Suprapubic skin (tissue), 4 donors: ENCODE data around the gene P2RX2.

Experiments
- CTCF ChIP-seq, 2 donors: fragments of 200-600 bp in 1 of 2; fragments of 450-650 bp in 1 of 2; sonication (generic) in 1 of 2; IDR thresholded peaks; one replicate each; pipeline ENCODE4 v1.5.1; 2016 to 2019; ENCODE audit warnings: antibody characterized with exemption in 2 of 2, mild to moderate bottlenecking in 1 of 2, moderate library complexity in 1 of 2
- EP300 ChIP-seq: sonication (generic); formaldehyde crosslinking; IDR thresholded peaks from one replicate; pipeline ENCODE4 v1.6.1; 2017; ENCODE audit warnings: antibody characterized with exemption
- POLR2A ChIP-seq, 2 donors: fragments of 450-650 bp; IDR thresholded peaks; one replicate each; pipeline ENCODE4 v1.6.1; 2017; ENCODE audit warnings: antibody characterized with exemption in 2 of 2, mild to moderate bottlenecking in 2 of 2, moderate library complexity in 2 of 2
- POLR2AphosphoS5 ChIP-seq, 3 donors: sonication (generic); formaldehyde crosslinking; IDR thresholded peaks; one replicate each; pipeline ENCODE4 v1.6.1; 2017; ENCODE audit warnings: antibody characterized with exemption in 3 of 3

GRCh38 chr12:132593521-132593920, 25.1 kb upstream of the P2RX2 start:
- TF ChIP-seq CTCF (IDR thresholded peaks at IDR 0.05) (no peak), POLR2AphosphoS5 (IDR thresholded peaks at IDR 0.05) (no peak), POLR2A (IDR thresholded peaks at IDR 0.05) (no peak), EP300 (no peak)
